Skeletal muscle satellite cell (primary cell): ENCODE data around the gene FNIP1. TPM values are rescaled to one million over a fixed set of nuclear protein-coding genes. Genes with fewer than 3 reads are reported as not detected.
"Not testable (repeated sequence)": the region's sequence is repeated elsewhere in the genome, so short reads cannot be mapped to it uniquely, and the experiment has no call there.

Experiments
- H3K27me3 ChIP-seq: 2 replicates; pipeline ENCODE4 v1.7.0; 2013; ENCODE audit warnings: low read length; ENCODE audit not compliant: control insufficient read depth, insufficient read depth
- H3K36me3 ChIP-seq: 2 replicates; pipeline ENCODE4 v1.7.0; 2013; ENCODE audit warnings: mild to moderate bottlenecking, control low read depth, low read length; ENCODE audit not compliant: insufficient read depth
- H3K4me1 ChIP-seq: 2 replicates; pipeline ENCODE4 v1.7.0; 2013; ENCODE audit warnings: low read length; ENCODE audit not compliant: control insufficient read depth, insufficient read depth
- H3K4me2 ChIP-seq: 2 replicates; pipeline ENCODE4 v1.7.0; 2013; ENCODE audit warnings: mild to moderate bottlenecking, low read length
- H3K4me3 ChIP-seq: 2 replicates; pipeline ENCODE4 v1.7.0; 2013; ENCODE audit warnings: low read length
- H3K9ac ChIP-seq: 2 replicates; pipeline ENCODE4 v1.7.0; 2013; ENCODE audit warnings: mild to moderate bottlenecking, low read depth, low read length, moderate library complexity
- H3K9me3 ChIP-seq: replicated peaks from 2 replicates; pipeline ENCODE4 v1.7.0; 2013; ENCODE audit warnings: mild to moderate bottlenecking, control low read depth, low read length
- total RNA-seq: library from RNA; depleted of rRNA; stranded (reverse); fragments of >200 nt; gene quantifications from 2 replicates; pipeline ENCODE4 v1.2.3, GENCODE V29; 2012; rRNA removed

The FNIP1 gene
- 37.8 and 53.2 TPM in 2 replicates for total RNA-seq

DNA sequence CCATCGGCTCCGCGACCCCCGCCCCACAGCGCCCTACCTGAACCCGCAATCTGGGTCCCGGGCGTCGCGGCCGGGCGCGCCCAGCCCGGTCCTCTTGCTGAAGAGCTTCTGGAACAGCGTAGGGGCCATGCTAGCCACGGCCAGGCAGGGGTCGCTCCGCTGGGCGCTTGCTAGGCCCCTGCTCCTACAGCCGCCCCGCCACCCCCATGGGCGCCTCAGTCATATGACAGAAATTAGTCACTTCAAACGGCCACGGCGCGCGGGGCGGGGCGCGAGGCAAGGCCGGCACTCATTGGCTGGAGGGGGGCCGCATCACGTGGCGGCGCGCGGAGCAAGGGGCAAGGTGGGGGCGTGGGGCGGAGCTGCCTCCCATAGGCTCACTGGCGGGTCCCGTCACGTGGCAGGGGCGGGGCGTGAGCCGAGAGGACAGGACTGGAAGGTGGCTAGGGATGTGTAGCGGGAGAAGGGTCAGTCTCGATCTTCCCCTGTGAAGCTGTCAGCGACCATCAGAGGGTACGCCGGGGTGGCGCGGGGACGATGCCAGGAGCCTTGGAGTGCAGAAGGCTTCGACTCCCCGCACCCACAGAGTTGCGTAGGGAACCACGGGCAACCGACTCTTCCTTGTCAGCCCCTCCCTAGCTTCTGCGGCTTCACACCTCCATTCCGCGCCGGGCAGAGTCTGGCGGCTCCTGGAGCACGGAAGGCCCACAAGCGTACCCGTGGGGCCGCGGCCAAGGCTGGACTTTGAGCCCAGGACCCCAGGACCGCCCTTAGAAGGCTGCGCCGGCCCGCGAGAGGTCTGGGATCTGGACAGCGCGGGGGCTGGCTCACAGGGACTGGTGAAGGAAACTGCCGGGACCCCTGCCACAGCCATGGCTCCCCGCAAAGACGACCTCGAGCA is at the start of gene FNIP1:
Gene FNIP1 (minus strand): TSS at position 225 of the 901 bp plus-strand sequence. CDS start 96 bp downstream, at position 129.
- peak within 1 kb of the TSS; percentile 89 for H3K4me3 ChIP-seq
- H3K9me3 ChIP-seq: no peaks in the 10 kb centered on the region
- peak within 1 kb of the TSS; percentile 100 for H3K9ac ChIP-seq
- peaks cover 5% of the 10 kb centered on the region for H3K4me1 ChIP-seq
- H3K4me2 ChIP-seq: peak within 1 kb of the TSS; percentile 96
- peaks cover 5% of the 10 kb centered on the region for H3K36me3 ChIP-seq
- H3K27me3 ChIP-seq: no peaks in the 10 kb centered on the region

DNA sequence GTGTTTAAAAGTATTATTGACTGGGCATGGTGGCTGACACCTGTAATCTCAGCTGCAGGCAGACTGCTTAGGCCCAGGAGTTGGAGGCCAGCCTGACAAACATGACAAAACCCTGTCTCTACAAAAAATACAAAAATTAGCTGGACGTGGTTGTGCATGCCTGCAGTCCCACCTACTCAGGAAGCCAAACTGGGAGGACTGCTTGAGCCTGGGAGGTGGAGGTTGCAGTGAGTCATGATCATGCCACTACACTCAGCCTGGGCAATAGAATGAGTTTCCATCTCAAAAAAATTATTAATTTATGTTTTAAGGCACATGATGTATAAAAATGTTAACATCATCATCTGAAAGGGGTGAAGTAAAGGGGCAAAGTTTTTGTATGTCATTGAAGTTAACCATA is 49.7 kb upstream of the FNIP1 start:
- no peaks in the 10 kb centered on the region for H3K36me3 ChIP-seq
- H3K27me3 ChIP-seq: no peaks in the 10 kb centered on the region
- no peak overlapping the region for H3K4me3 ChIP-seq
- no peak overlapping the region for H3K4me2 ChIP-seq
- no peaks in the 10 kb centered on the region for H3K4me1 ChIP-seq
- no peak overlapping the region for H3K9ac ChIP-seq
- peaks cover 9% of the 10 kb centered on the region for H3K9me3 ChIP-seq

DNA sequence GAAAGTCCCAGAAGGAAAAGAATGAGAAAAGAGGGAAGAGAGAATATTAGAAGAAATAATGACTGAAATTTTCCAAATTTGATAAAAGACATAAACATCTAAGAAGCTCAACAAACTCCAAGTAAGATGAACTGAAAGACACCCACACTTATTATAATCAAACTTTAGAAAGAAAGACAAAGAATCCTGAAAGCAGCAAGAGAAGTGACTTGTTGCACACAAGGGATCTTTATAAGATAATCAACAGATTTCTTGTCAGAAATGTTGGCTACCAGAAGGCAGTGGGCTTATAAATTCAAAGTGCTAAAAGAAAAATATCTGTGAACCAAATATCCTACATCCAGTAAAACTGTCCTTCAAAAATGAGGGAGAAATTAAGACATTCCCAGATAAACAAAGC is 49.0 kb upstream of the FNIP1 start:
- peaks cover 9% of the 10 kb centered on the region for H3K9me3 ChIP-seq

DNA sequence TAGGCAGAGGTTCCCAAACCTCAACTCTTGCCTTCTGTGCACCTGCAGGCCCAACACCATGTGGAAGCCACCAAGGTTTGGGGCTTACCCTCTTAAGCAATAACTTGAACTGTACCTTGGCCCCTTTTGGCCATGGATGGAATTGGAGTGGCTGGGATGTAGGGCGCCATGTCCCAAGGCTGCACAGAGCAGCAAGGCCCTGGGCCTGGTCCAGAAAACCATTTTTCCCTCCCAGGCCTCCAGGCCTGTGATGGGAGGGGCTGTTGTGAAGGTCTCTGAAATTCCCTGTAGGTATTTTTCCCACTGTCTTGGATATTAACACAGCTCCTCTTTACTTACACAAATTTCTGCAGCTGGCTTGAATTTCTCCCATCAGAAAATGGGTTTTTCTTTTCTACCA is 46.2 kb upstream of the FNIP1 start:
- not testable (repeated sequence) for H3K4me3 ChIP-seq, H3K9ac ChIP-seq, H3K36me3 ChIP-seq, H3K4me1 ChIP-seq, H3K4me2 ChIP-seq, H3K27me3 ChIP-seq, H3K9me3 ChIP-seq

More for the DNA sequence above, 49.0 kb upstream of the FNIP1 start:
- H3K36me3 ChIP-seq: no peaks in the 10 kb centered on the region
- no peak overlapping the region for H3K9ac ChIP-seq
- no peak overlapping the region for H3K4me2 ChIP-seq
- no peak overlapping the region for H3K4me3 ChIP-seq
- H3K4me1 ChIP-seq: no peaks in the 10 kb centered on the region
- H3K27me3 ChIP-seq: no peaks in the 10 kb centered on the region

DNA sequence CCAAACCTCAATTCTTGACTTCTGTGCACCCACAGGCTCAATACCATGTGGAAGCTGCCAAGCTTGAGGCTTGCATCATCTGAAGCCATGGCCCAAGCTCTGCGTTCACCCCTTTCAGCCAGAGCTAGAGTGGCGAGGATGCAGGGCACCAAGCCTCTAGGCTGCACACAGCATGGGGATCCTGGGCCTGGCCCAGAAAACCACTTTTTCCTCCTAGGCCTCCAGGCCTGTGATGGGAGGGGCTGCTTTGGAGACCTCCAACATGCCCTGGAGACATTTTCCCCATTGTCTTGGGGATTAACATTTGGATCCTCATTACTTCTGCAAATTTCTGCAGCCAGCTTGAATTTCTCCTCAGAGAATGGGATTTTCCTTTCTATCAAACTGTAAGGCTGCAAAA is 35.9 kb upstream of the FNIP1 start:
- not testable (repeated sequence) for H3K9me3 ChIP-seq, H3K36me3 ChIP-seq, H3K4me1 ChIP-seq, H3K9ac ChIP-seq, H3K4me2 ChIP-seq, H3K27me3 ChIP-seq, H3K4me3 ChIP-seq

DNA sequence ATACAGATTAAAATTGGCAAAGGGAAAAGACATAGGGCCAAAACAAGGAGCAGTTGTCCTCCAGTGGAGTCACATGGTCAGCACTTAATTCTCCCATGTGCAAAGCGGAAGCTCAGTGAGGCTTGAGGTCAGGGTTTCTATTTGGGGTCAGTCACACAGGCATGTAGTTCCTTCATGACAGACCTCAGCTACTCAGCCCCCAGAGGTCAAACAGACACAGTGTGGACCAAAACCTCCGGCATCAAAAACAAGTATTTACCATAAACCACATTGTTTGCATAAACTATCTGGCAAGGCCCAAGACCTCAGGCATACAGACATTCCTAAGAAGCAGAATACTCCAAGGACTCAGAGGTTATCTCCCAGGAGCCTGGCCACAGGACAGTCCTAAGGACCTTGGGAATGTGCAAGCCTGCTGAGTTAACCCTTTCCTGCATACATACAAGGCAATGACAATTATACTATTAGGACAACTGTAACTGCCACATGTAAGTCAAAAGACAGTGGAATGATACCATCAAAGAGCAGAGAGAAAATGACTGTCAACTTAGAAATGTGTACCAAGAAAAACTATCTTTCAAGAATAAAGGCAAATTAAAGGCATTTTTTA is 28.7 kb upstream of the FNIP1 start:
- Histone ChIP-seq H3K9ac (no peak overlapping the region), H3K27me3 (peaks cover 4% of the 10 kb centered on the region), H3K9me3 (no peaks in the 10 kb centered on the region), H3K4me3 (no peak overlapping the region), H3K36me3 (no peaks in the 10 kb centered on the region), H3K4me1 (no peaks in the 10 kb centered on the region), H3K4me2 (no peak overlapping the region)

DNA sequence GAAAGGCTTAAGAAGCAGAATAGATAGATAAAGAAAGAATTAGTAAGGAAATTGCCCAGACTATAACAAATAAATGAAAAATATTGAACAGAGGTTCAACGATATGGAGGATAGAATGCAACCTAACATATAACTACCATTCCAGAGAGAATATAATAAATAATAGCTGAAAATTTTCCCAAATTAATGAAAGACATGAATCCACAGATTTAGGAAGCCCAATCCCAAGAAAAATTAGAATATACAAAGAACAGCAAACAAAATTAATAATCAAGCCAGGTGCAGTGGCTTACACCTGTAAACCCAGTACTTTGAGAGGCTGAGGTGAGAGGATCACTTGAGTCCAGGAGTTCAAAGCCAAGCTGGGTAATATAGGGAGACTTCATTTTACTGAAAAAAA is 27.8 kb upstream of the FNIP1 start:
- H3K27me3 ChIP-seq: peaks cover 3% of the 10 kb centered on the region
- H3K36me3 ChIP-seq: no peaks in the 10 kb centered on the region
- H3K4me1 ChIP-seq: no peaks in the 10 kb centered on the region
- no peak overlapping the region for H3K9ac ChIP-seq
- no peak overlapping the region for H3K4me2 ChIP-seq
- no peak overlapping the region for H3K4me3 ChIP-seq
- no peaks in the 10 kb centered on the region for H3K9me3 ChIP-seq

DNA sequence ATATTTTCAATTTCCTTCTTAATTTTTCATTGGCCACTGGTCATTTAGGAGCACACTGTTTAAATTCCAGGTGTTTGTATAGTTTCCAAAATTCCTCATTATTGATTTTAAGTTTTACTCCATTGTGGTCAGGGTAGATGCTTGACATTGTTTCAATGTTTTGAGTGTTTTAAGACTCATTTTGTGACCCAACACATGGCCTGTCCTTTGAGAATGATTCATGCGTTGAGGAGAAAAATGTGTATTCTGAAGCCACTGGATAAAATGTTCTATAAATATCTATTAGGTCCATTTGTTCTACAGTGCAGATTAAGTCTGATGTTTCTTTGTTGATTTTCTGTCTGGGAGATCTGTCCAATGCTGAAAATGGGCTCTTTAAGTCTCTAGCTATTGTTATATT is 24.4 kb upstream of the FNIP1 start:
- Histone ChIP-seq H3K4me3 (no peak overlapping the region), H3K4me2 (no peak overlapping the region), H3K9ac (no peak overlapping the region), H3K36me3 (no peaks in the 10 kb centered on the region), H3K27me3 (no peaks in the 10 kb centered on the region), H3K4me1 (no peaks in the 10 kb centered on the region), H3K9me3 (no peaks in the 10 kb centered on the region)

DNA sequence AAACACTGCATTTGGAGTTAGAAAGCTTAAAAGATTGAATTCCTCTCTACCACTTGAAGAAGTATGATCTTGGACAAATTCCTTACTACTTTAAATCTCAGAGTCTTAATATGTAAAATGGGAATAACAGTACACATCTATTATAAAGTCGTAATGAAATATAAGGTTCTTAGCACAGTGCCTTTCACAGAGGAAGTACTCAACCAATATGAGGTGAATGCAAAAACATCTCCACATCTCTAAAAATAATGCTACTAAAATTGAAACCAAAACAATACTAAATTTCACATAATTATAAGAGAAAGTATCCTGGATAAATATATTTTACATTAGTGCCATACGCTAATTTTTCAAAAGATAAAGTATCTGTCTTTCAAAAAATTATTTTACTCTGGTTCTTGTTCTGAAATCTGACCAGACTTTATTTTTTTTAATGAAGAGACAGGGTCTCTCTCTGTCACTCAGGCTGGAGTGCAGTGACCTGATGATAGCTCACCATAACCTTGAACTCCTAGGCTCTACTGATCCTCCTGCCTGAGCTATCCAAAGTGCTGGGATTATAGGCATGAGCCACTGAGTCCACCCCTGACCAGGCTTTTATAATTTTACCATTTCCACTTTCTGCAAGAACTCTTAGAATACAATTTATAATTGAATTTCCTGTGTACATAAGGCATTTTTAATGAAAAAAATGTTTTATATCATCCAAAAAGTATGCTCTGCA is 21.3 kb upstream of the FNIP1 start:
- Histone ChIP-seq H3K4me3 (no peak overlapping the region), H3K36me3 (no peaks in the 10 kb centered on the region), H3K4me1 (peaks cover 5% of the 10 kb centered on the region), H3K27me3 (no peaks in the 10 kb centered on the region), H3K9ac (no peak overlapping the region), H3K4me2 (no peak overlapping the region), H3K9me3 (no peaks in the 10 kb centered on the region)

DNA sequence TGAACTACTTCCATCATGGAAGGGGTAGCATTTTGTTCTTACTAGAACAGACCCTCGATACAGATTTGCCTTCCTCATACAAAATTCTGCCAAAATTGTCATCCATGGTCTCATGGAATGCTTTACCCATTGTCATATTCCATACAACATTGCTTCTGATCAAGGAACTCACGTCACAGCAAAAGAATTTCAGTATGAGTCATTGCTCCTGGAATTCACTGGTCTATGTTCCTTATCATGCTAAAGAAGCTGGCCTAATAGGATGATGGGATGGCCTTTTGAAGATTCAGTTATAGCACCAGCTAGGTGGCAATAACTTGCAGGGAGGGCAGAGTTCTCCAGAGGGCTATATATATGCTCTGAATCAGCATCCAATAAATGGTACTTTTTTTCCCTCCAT is 18.2 kb upstream of the FNIP1 start:
- H3K27me3 ChIP-seq: no peaks in the 10 kb centered on the region
- no peak overlapping the region for H3K9ac ChIP-seq
- no peaks in the 10 kb centered on the region for H3K36me3 ChIP-seq
- H3K9me3 ChIP-seq: no peaks in the 10 kb centered on the region
- H3K4me1 ChIP-seq: peaks cover 5% of the 10 kb centered on the region
- no peak overlapping the region for H3K4me2 ChIP-seq
- H3K4me3 ChIP-seq: no peak overlapping the region

DNA sequence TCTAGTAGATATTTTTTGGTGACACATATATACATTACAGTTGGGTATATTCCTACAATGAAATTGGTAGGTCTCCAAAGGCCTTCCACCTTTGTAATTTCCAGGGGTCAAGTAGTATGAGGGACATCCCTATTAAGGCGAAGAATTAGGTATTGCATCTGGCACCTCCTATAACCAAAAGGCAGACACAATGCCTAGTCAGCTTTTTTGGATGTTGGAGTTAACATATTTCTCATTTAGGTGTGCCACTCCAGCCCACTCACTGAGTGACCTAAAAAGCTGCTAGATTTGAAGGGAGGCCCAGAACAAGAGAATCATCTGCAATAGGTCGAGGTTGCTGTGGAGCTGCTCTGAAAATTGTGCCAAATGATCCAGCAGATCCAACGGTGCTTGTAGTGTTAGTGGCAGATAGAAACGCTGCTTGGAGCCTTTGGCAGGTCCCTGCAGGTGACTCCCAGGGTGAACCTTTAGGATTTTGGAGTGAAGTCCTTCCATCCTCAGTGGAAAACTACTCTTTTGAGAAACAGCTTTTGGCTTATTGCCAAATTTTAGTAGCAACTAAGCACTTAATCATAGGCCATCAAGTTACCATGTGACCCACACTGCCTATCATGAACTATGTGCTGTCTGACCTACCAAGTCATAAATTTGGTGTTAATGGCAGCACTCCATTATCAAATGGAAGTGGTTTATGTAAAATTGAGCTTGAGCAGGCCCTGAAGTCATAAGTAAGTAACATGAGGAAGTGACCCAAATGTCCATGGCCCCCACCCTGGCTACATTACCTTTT is 15.7 kb upstream of the FNIP1 start:
- Histone ChIP-seq H3K4me3 (no peak overlapping the region), H3K27me3 (no peaks in the 10 kb centered on the region), H3K4me2 (no peak overlapping the region), H3K9ac (no peak overlapping the region), H3K4me1 (peaks cover 5% of the 10 kb centered on the region), H3K9me3 (no peaks in the 10 kb centered on the region), H3K36me3 (no peaks in the 10 kb centered on the region)
